Neural cell (in vitro differentiated cells): ENCODE results near the gene PER2. TPM values are rescaled to one million over a fixed set of nuclear protein-coding genes. Genes with fewer than 3 reads are reported as not detected.

Source experiments
- H2AFZ ChIP-seq: fragments of 200-600, 300-800 bp; sonication (generic), shearing (Covaris generic); 2 replicates; pipeline ENCODE4 v1.6.0; 2014; ENCODE audit warnings: low read depth, mild to moderate bottlenecking, antibody characterized with exemption, low read length, moderate library complexity
- H3F3A ChIP-seq: fragments of 200-600 bp; shearing (Covaris generic); 2 replicates; pipeline ENCODE4 v1.6.1; 2016; ENCODE audit warnings: mild to moderate bottlenecking, moderate library complexity, mixed read lengths, antibody characterized with exemption, low read length; ENCODE audit not compliant: insufficient read depth, poor library complexity, severe bottlenecking
- H3K27ac ChIP-seq: fragments of 200-600, 300-800 bp; sonication (generic), shearing (Covaris generic); 2 replicates; pipeline ENCODE4 v1.5.1; 2014; ENCODE audit warnings: mild to moderate bottlenecking, low read length, moderate library complexity
- H3K27me3 ChIP-seq: fragments of 300-800, 200-600 bp; sonication (generic), shearing (Covaris generic); 2 replicates; pipeline ENCODE4 v1.6.0; 2014; ENCODE audit warnings: mild to moderate bottlenecking, low read depth, low read length, moderate library complexity; ENCODE audit not compliant: insufficient read depth
- H3K36me3 ChIP-seq: fragments of 300-800, 200-600 bp; sonication (generic), shearing (Covaris generic); 2 replicates; pipeline ENCODE4 v1.5.1; 2014; ENCODE audit warnings: mild to moderate bottlenecking, antibody characterized with exemption, low read length, moderate library complexity; ENCODE audit not compliant: insufficient read depth
- H3K4me2 ChIP-seq: fragments of 300-800, 200-600 bp; sonication (generic), shearing (Covaris generic); 2 replicates; pipeline ENCODE4 v1.6.0; 2014; ENCODE audit warnings: mild to moderate bottlenecking, low read length
- H3K4me3 ChIP-seq: fragments of 300-800, 200-600 bp; sonication (generic), shearing (Covaris generic); 2 replicates; pipeline ENCODE4 v1.5.1; 2014; ENCODE audit warnings: mild to moderate bottlenecking, low read length, moderate library complexity
- H3K79me2 ChIP-seq: fragments of 200-600 bp; shearing (Covaris generic); replicated peaks from 2 replicates; pipeline ENCODE4 v1.6.0; 2014; ENCODE audit warnings: mild to moderate bottlenecking, low read length, moderate library complexity; ENCODE audit not compliant: insufficient read depth
- H3K9ac ChIP-seq: fragments of 300-800, 200-600 bp; sonication (generic), shearing (Covaris generic); 2 replicates; pipeline ENCODE4 v1.6.1; 2016; ENCODE audit warnings: mild to moderate bottlenecking, low read length, mixed read lengths
- H3K9me2 ChIP-seq: fragments of 200-600 bp; shearing (Covaris generic); 2 replicates; pipeline ENCODE4 v1.6.1; 2016; ENCODE audit warnings: mild to moderate bottlenecking, low read length, mixed read lengths; ENCODE audit not compliant: insufficient read depth
- H3K9me3 ChIP-seq: fragments of 200-600, 300-800 bp; sonication (generic), shearing (Covaris generic); 2 replicates; pipeline ENCODE4 v1.6.1; 2016; ENCODE audit warnings: mild to moderate bottlenecking, mixed run types, low read length, moderate library complexity, mixed read lengths
- H4K20me1 ChIP-seq: fragments of 200-600 bp; shearing (Covaris generic); 2 replicates; pipeline ENCODE4 v1.6.1; 2016; ENCODE audit warnings: mild to moderate bottlenecking, mixed run types; ENCODE audit not compliant: insufficient read depth
- EP300 ChIP-seq: fragments of 450-650 bp; conservative IDR thresholded peaks from 2 replicates; pipeline ENCODE4 v1.6.1; 2014; ENCODE audit warnings: antibody characterized with exemption, mild to moderate bottlenecking, moderate library complexity; ENCODE audit not compliant: poor library complexity, severe bottlenecking
- EZH2 ChIP-seq: fragments of 200-600, 300-800 bp; shearing (Covaris generic), sonication (generic); IDR thresholded peaks from 2 replicates; pipeline ENCODE4 v1.6.1; 2014; ENCODE audit warnings: antibody characterized with exemption, low read length, borderline replicate concordance, mild to moderate bottlenecking; ENCODE audit not compliant: insufficient read depth, poor library complexity, severe bottlenecking
- MXI1 ChIP-seq: fragments of 450-650 bp; conservative IDR thresholded peaks from 2 replicates; pipeline ENCODE4 v1.6.1; 2014; ENCODE audit warnings: antibody characterized with exemption, mild to moderate bottlenecking; ENCODE audit not compliant: poor library complexity, severe bottlenecking
- POLR2AphosphoS5 ChIP-seq: IDR thresholded peaks from 2 replicates; pipeline ENCODE4 v1.6.1; 2012
- RAD21 ChIP-seq: fragments of 450-650 bp; conservative IDR thresholded peaks from 2 replicates; pipeline ENCODE4 v1.6.1; 2014; ENCODE audit warnings: antibody characterized with exemption, mild to moderate bottlenecking, moderate library complexity
- TAF1 ChIP-seq: IDR thresholded peaks from 2 replicates; pipeline ENCODE4 v1.6.1; 2012; ENCODE audit warnings: low read depth
- polyA plus RNA-seq: library from polyadenylated mRNA; depleted of rRNA; stranded (reverse); fragments of >200 nt; gene quantifications from 2 replicates; pipeline ENCODE4 v1.2.3, GENCODE V29; 2014
- TF ChIP-seq, protein P1 (sequence below): IDR thresholded peaks from 2 replicates; pipeline ENCODE4 v1.6.1; 2012; ENCODE audit warnings: borderline replicate concordance
- TF ChIP-seq, protein P2 (sequence below): fragments of 450-650 bp; IDR thresholded peaks from 2 replicates; pipeline ENCODE4 v1.5.1; 2014; ENCODE audit warnings: antibody characterized with exemption, mild to moderate bottlenecking, moderate library complexity; ENCODE audit not compliant: poor library complexity, severe bottlenecking

PER2 gene
- polyA plus RNA-seq, 1 donor from 2014 or later: 3.2 TPM

DNA sequence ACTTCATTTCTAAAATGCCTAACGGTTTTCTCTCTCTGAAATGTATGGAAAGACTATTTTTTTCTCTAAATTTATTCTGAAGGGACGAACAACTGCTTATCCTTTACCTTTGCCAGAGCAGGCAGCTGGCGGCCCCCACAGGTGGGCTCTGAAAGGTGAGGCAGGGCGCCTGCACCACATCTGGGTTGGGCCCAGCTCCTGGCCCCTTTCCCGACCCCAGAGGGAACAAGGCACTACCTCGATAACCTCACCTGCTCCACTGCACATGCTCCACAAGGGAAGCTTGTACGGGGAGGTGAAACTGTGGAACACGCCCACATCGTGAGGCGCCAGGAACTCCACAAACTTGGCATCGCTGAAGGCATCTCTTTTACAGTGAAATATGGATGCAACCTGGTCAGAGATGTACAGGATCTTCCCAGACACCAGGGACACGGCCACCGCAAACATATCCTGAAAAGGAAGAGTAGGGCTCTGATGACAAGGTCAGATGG is 17.3 kb downstream of the PER2 start:
- Histone ChIP-seq H3K9me3 (no peaks in the 10 kb centered on the region), H3K27me3 (no peaks in the 10 kb centered on the region), H3K27ac (no peak overlapping the region), H4K20me1 (no peaks in the 10 kb centered on the region), H3K9ac (no peak overlapping the region), H2AFZ (no peak overlapping the region), H3K4me2 (no peak overlapping the region), H3K4me3 (no peak overlapping the region), H3K79me2 (no peaks in the 10 kb centered on the region), H3K36me3 (no peaks in the 10 kb centered on the region), H3K9me2 (no peaks in the 10 kb centered on the region), H3F3A (no peaks in the 10 kb centered on the region)
- TF ChIP-seq EZH2: no peak
- TF ChIP-seq, protein P1, sequence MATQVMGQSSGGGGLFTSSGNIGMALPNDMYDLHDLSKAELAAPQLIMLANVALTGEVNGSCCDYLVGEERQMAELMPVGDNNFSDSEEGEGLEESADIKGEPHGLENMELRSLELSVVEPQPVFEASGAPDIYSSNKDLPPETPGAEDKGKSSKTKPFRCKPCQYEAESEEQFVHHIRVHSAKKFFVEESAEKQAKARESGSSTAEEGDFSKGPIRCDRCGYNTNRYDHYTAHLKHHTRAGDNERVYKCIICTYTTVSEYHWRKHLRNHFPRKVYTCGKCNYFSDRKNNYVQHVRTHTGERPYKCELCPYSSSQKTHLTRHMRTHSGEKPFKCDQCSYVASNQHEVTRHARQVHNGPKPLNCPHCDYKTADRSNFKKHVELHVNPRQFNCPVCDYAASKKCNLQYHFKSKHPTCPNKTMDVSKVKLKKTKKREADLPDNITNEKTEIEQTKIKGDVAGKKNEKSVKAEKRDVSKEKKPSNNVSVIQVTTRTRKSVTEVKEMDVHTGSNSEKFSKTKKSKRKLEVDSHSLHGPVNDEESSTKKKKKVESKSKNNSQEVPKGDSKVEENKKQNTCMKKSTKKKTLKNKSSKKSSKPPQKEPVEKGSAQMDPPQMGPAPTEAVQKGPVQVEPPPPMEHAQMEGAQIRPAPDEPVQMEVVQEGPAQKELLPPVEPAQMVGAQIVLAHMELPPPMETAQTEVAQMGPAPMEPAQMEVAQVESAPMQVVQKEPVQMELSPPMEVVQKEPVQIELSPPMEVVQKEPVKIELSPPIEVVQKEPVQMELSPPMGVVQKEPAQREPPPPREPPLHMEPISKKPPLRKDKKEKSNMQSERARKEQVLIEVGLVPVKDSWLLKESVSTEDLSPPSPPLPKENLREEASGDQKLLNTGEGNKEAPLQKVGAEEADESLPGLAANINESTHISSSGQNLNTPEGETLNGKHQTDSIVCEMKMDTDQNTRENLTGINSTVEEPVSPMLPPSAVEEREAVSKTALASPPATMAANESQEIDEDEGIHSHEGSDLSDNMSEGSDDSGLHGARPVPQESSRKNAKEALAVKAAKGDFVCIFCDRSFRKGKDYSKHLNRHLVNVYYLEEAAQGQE: no peak
- TF ChIP-seq, protein P2, sequence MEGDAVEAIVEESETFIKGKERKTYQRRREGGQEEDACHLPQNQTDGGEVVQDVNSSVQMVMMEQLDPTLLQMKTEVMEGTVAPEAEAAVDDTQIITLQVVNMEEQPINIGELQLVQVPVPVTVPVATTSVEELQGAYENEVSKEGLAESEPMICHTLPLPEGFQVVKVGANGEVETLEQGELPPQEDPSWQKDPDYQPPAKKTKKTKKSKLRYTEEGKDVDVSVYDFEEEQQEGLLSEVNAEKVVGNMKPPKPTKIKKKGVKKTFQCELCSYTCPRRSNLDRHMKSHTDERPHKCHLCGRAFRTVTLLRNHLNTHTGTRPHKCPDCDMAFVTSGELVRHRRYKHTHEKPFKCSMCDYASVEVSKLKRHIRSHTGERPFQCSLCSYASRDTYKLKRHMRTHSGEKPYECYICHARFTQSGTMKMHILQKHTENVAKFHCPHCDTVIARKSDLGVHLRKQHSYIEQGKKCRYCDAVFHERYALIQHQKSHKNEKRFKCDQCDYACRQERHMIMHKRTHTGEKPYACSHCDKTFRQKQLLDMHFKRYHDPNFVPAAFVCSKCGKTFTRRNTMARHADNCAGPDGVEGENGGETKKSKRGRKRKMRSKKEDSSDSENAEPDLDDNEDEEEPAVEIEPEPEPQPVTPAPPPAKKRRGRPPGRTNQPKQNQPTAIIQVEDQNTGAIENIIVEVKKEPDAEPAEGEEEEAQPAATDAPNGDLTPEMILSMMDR: no peak
- TF ChIP-seq MXI1: no peak
- TF ChIP-seq POLR2AphosphoS5: no peak
- TF ChIP-seq RAD21: no peak

GRCh38 chr2:238270606-238271005 is 17.8 kb downstream of the PER2 start:
- no peak overlapping the region for H3K9ac ChIP-seq
- H3K27me3 ChIP-seq: no peaks in the 10 kb centered on the region

More at GRCh38 chr2:238270606-238271005, 17.8 kb downstream of the PER2 start:
- no peak overlapping the region for H3K27ac ChIP-seq
- TF ChIP-seq RAD21: no peak
- TF ChIP-seq TAF1: no peak
- no peak for TF ChIP-seq EP300
- TF ChIP-seq POLR2AphosphoS5: no peak
- TF ChIP-seq MXI1: no peak
- TF ChIP-seq, protein P1: no peak
- TF ChIP-seq, protein P2: no peak
- H3K36me3 ChIP-seq: no peaks in the 10 kb centered on the region
- no peaks in the 10 kb centered on the region for H3K79me2 ChIP-seq
- no peaks in the 10 kb centered on the region for H3K9me3 ChIP-seq
- no peaks in the 10 kb centered on the region for H3F3A ChIP-seq
- no peaks in the 10 kb centered on the region for H4K20me1 ChIP-seq
- no peak overlapping the region for H3K4me2 ChIP-seq
- no peak overlapping the region for H3K4me3 ChIP-seq
- no peaks in the 10 kb centered on the region for H3K9me2 ChIP-seq
- no peak overlapping the region for H2AFZ ChIP-seq
